SK-N-SH (cell line): ENCODE results near the gene NCOA5. TPM values are rescaled to one million over a fixed set of nuclear protein-coding genes. Genes with fewer than 3 reads are reported as not detected.

ENCODE experiments used
- CTCF ChIA-PET: fragments of 300-600, 350-600 bp; formaldehyde crosslinking; extraction: SDS; loops from one replicate; lab custom pipeline; 2021; lab: Yijun Ruan, JAX
- POLR2A ChIA-PET: fragments of 350-600 bp; sonication (Branson Sonifier 250); formaldehyde crosslinking; extraction: SDS; loops from one replicate; lab custom pipeline; 2020; ENCODE audit warnings: antibody characterized with exemption, inconsistent platforms; lab: Yijun Ruan, JAX
- DNase-seq: peaks from one replicate; pipeline ENCODE4 v3.0.0; 2012
- H2AFZ ChIP-seq: fragments of 200-600 bp; sonication (generic); 2 replicates; pipeline ENCODE4 v1.8.1; 2016; ENCODE audit warnings: antibody characterized with exemption, mild to moderate bottlenecking, low read depth
- H3F3A ChIP-seq: fragments of 200-600 bp; sonication (generic); replicated peaks from 2 replicates; pipeline ENCODE3; 2016; ENCODE audit warnings: antibody characterized with exemption, mild to moderate bottlenecking; ENCODE audit not compliant: insufficient read depth
- H3K27ac ChIP-seq, 2 experiments: fragments of 200-500 bp in 1 of 2; fragments of 200-600 bp in 1 of 2; sonication (Bioruptor generic) in 1 of 2; sonication (generic), shearing (Covaris generic) in 1 of 2; 2 replicates each; pipeline versions ENCODE4 v1.5.1 to v1.6.1; 2014 to 2016; ENCODE audit warnings: low read depth in 2 of 2, inconsistent platforms in 1 of 2, low read length in 1 of 2, mild to moderate bottlenecking in 1 of 2, mixed read lengths in 1 of 2
- H3K27me3 ChIP-seq: fragments of 200-600 bp; sonication (generic), shearing (Covaris generic); 2 replicates; pipeline ENCODE4 v1.6.1; 2016; ENCODE audit warnings: mixed run types; ENCODE audit not compliant: insufficient read depth
- H3K36me3 ChIP-seq, 2 experiments: fragments of 200-500 bp in 1 of 2; fragments of 200-600 bp in 1 of 2; sonication (Bioruptor generic) in 1 of 2; sonication (generic) in 1 of 2; replicated peaks in 1 of 2; 2 replicates each; pipeline versions ENCODE3 to v1.5.1; 2014 to 2016; ENCODE audit warnings: low read length in 1 of 2, mild to moderate bottlenecking in 1 of 2; ENCODE audit not compliant: insufficient read depth in 2 of 2, control insufficient read depth in 1 of 2
- H3K4me1 ChIP-seq, 2 experiments: fragments of 200-500 bp in 1 of 2; fragments of 200-600 bp in 1 of 2; sonication (Bioruptor generic) in 1 of 2; sonication (generic), shearing (Covaris generic) in 1 of 2; 2 replicates each; pipeline versions ENCODE4 v1.5.1 to v1.6.1; 2014 to 2016; ENCODE audit warnings: low read depth in 1 of 2, low read length in 1 of 2, mixed run types in 1 of 2; ENCODE audit not compliant: insufficient read depth in 2 of 2, control insufficient read depth in 1 of 2
- H3K4me2 ChIP-seq: fragments of 200-600 bp; sonication (generic), shearing (Covaris generic); 2 replicates; pipeline ENCODE4 v1.6.1; 2017; ENCODE audit warnings: mixed run types
- H3K4me3 ChIP-seq, 2 experiments: fragments of 200-500 bp in 1 of 2; fragments of 200-600 bp in 1 of 2; sonication (Bioruptor generic) in 1 of 2; sonication (generic), shearing (Covaris generic) in 1 of 2; 2 replicates each; pipeline versions ENCODE4 v1.5.1 to v1.8.1; 2014 to 2016; ENCODE audit warnings: low read depth in 2 of 2, inconsistent platforms in 1 of 2, low read length in 1 of 2, mild to moderate bottlenecking in 1 of 2, mixed read lengths in 1 of 2, moderate library complexity in 1 of 2
- H3K79me2 ChIP-seq: fragments of 200-600 bp; sonication (generic); 2 replicates; pipeline ENCODE4 v1.8.1; 2017; ENCODE audit warnings: mild to moderate bottlenecking; ENCODE audit not compliant: insufficient read depth
- H3K9ac ChIP-seq: fragments of 200-600 bp; sonication (generic); 2 replicates; pipeline ENCODE4 v1.6.1; 2017; ENCODE audit warnings: mixed run types
- H3K9me2 ChIP-seq: fragments of 200-600 bp; sonication (generic); 2 replicates; pipeline ENCODE4 v1.6.1; 2017; ENCODE audit warnings: mixed run types
- H3K9me3 ChIP-seq: fragments of 200-600 bp; sonication (generic); 2 replicates; pipeline ENCODE4 v1.6.1; 2017; ENCODE audit warnings: mixed run types, mild to moderate bottlenecking, moderate library complexity
- H4K20me1 ChIP-seq: fragments of 200-600 bp; sonication (generic); 2 replicates; pipeline ENCODE4 v1.6.1; 2017; ENCODE audit warnings: mild to moderate bottlenecking, mixed run types; ENCODE audit not compliant: insufficient read depth
- CTCF ChIP-seq: fragments of 200-600 bp; sonication (generic); IDR thresholded peaks from 2 replicates; pipeline ENCODE4 v1.6.1; 2017; ENCODE audit warnings: antibody characterized with exemption, mild to moderate bottlenecking, moderate library complexity
- ELF1 ChIP-seq: IDR thresholded peaks from 2 replicates; pipeline ENCODE4 v1.4.0; 2012
- EP300 ChIP-seq, 2 experiments: IDR thresholded peaks; 2 replicates each; pipeline versions ENCODE4 v1.4.0 to v1.6.1; 2012; ENCODE audit warnings: borderline replicate concordance in 1 of 2, low read depth in 1 of 2, low read length in 1 of 2
- EZH2phosphoT487 ChIP-seq: fragments of 200-600 bp; sonication (generic); IDR thresholded peaks from 2 replicates; pipeline ENCODE4 v1.6.1; 2017; ENCODE audit warnings: low read depth, mixed run types, mild to moderate bottlenecking, antibody characterized with exemption, moderate library complexity, borderline replicate concordance
- FOXJ3 ChIP-seq: sonication (generic); formaldehyde crosslinking; IDR thresholded peaks from 2 replicates; pipeline ENCODE4 v1.5.1; 2020; ENCODE audit warnings: mild to moderate bottlenecking, missing genetic modification reagents
- JUND ChIP-seq: IDR thresholded peaks from 2 replicates; pipeline ENCODE4 v1.4.0; 2012
- MXI1 ChIP-seq: IDR thresholded peaks from 2 replicates; pipeline ENCODE4 v1.6.1; 2012; ENCODE audit warnings: mild to moderate bottlenecking, low read depth, low read length, improper control_type of control experiment
- RAD21 ChIP-seq: IDR thresholded peaks from 2 replicates; pipeline ENCODE4 v1.6.1; 2012; ENCODE audit warnings: mild to moderate bottlenecking, low read length
- REST ChIP-seq: IDR thresholded peaks from 2 replicates; pipeline ENCODE4 v1.6.1; 2012; ENCODE audit warnings: mild to moderate bottlenecking, low read depth, low read length, moderate library complexity
- RFX5 ChIP-seq: IDR thresholded peaks from 2 replicates; pipeline ENCODE4 v1.6.1; 2012; ENCODE audit warnings: mild to moderate bottlenecking, improper control_type of control experiment, low read length
- RXRA ChIP-seq: IDR thresholded peaks from 2 replicates; pipeline ENCODE4 v1.4.0; 2012; ENCODE audit warnings: low read depth, mild to moderate bottlenecking, borderline replicate concordance
- SIN3A ChIP-seq: IDR thresholded peaks from 2 replicates; pipeline ENCODE4 v1.6.1; 2012; ENCODE audit warnings: low read depth, mild to moderate bottlenecking, low read length, moderate library complexity, borderline replicate concordance
- SMC3 ChIP-seq: IDR thresholded peaks from 2 replicates; pipeline ENCODE4 v1.6.1; 2012; ENCODE audit warnings: low read depth, low read length, improper control_type of control experiment
- TAF1 ChIP-seq: IDR thresholded peaks from 2 replicates; pipeline ENCODE4 v1.6.1; 2012; ENCODE audit warnings: low read depth, mild to moderate bottlenecking, low read length, moderate library complexity, borderline replicate concordance
- TEAD4 ChIP-seq: IDR thresholded peaks from 2 replicates; pipeline ENCODE4 v1.4.0; 2012; ENCODE audit warnings: mild to moderate bottlenecking, borderline replicate concordance; ENCODE audit not compliant: insufficient read depth
- ZBTB33 ChIP-seq: IDR thresholded peaks from 2 replicates; pipeline ENCODE4 v1.4.0; 2012; ENCODE audit warnings: low read depth, borderline replicate concordance
- WGBS: methylation state at CpG from one replicate; pipeline ENCODE4 v1.1.6; 2017; ENCODE audit warnings: low lambda C conversion rate; 5-methylcytosine and 5-hydroxymethylcytosine counted together
- polyA plus RNA-seq, 3 experiments: library from polyadenylated mRNA; depleted of rRNA; stranded (reverse); fragments of >200 nt; gene quantifications; 2 replicates each; pipeline ENCODE4 v1.2.3, GENCODE V29; 2012
- TF ChIP-seq, protein P1 (sequence below): fragments of 150-350 bp; IDR thresholded peaks from 2 replicates; pipeline ENCODE4 v1.6.1; 2016; ENCODE audit warnings: mild to moderate bottlenecking, low read depth, low read length
- TF ChIP-seq, protein P2 (sequence below): IDR thresholded peaks from 2 replicates; pipeline ENCODE4 v1.4.0; 2012; ENCODE audit warnings: low read depth, borderline replicate concordance

NCOA5 gene
- polyA plus RNA-seq, 1 of the 3 experiments (the other 2 are of a cell fraction) = 20.4 TPM

- Histone ChIP-seq H3K27me3 (no peaks in the 10 kb centered on the region; the same call in 1 of the 2 replicates), H3K4me3 (no peak overlapping the region), H3F3A (no peaks in the 10 kb centered on the region)
- 66% methylated on average over 20 of the region's 48 CpGs for WGBS
- POLR2A ChIA-PET = interaction anchor here (0.6 kb wide), 1 partner anchor 21 kb away, joined by 3 read pairs; no protein-coding TSS in a partner anchor
- TF ChIP-seq ZBTB33 (no peak), RXRA (no peak), RFX5 (no peak), SIN3A (no peak), EZH2phosphoT487 (no peak), RAD21 (no peak), EP300 (IDR thresholded peaks at IDR 0.05; ENCODE audit: borderline replicate concordance in 1 of 2, low read depth in 1 of 2, low read length in 1 of 2) (no peak), MXI1 (no peak), ELF1 (no peak), TAF1 (no peak), SMC3 (no peak), CTCF (no peak), JUND (no peak), FOXJ3 (CRISPR knock-in tag) (no peak), TEAD4 (no peak), REST (no peak)
- TF ChIP-seq, protein P1, sequence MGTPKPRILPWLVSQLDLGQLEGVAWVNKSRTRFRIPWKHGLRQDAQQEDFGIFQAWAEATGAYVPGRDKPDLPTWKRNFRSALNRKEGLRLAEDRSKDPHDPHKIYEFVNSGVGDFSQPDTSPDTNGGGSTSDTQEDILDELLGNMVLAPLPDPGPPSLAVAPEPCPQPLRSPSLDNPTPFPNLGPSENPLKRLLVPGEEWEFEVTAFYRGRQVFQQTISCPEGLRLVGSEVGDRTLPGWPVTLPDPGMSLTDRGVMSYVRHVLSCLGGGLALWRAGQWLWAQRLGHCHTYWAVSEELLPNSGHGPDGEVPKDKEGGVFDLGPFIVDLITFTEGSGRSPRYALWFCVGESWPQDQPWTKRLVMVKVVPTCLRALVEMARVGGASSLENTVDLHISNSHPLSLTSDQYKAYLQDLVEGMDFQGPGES = no peak
- TF ChIP-seq, protein P2, sequence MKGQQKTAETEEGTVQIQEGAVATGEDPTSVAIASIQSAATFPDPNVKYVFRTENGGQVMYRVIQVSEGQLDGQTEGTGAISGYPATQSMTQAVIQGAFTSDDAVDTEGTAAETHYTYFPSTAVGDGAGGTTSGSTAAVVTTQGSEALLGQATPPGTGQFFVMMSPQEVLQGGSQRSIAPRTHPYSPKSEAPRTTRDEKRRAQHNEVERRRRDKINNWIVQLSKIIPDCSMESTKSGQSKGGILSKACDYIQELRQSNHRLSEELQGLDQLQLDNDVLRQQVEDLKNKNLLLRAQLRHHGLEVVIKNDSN = no peak
- TF ChIP-seq, all 33 proteins: peak for 0
- no peak for DNase-seq
- no peak overlapping the region for H3K9ac ChIP-seq
- no peak overlapping the region for H3K27ac ChIP-seq
- CTCF ChIA-PET = interaction anchor here (0.6 to 2.0 kb wide), 2 partner anchors 28 to 86 kb away, joined by 4 to 8 read pairs; no protein-coding TSS in a partner anchor
- H3K9me2 ChIP-seq = no peaks in the 10 kb centered on the region
- no peaks in the 10 kb centered on the region for H3K9me3 ChIP-seq
- H4K20me1 ChIP-seq = no peaks in the 10 kb centered on the region
- H3K36me3 ChIP-seq = no peaks in the 10 kb centered on the region
- no peak overlapping the region for H3K4me2 ChIP-seq
- H2AFZ ChIP-seq = no peak overlapping the region
- H3K4me1 ChIP-seq = no peaks in the 10 kb centered on the region
- H3K79me2 ChIP-seq = no peaks in the 10 kb centered on the region
Measured at GRCh38 chr20:46099491-46100287, 9.9 kb upstream of the NCOA5 start.
